Measurements from ENCODE around the gene CERS6.

- TF ChIP-seq CTCF (IDR thresholded peaks at IDR 0.05) (no peak), ZFX (IDR thresholded peaks at IDR 0.05; ENCODE audit: borderline replicate concordance) (no peak)
Observed at GRCh38 chr2:168450732-168451131, 5.3 kb upstream of the CERS6 start.

Data from 22Rv1 (cell line).